Neural progenitor cell (in vitro differentiated cells): ENCODE measurements around the gene CRY2. TPM values are rescaled to one million over a fixed set of nuclear protein-coding genes. Genes with fewer than 3 reads are reported as not detected.

Experiments used
- DNase-seq: peaks from one replicate; pipeline ENCODE4 v3.0.0-alpha.2; 2016; ENCODE audit warnings: low spot score
- H2AFZ ChIP-seq: fragments of 200-600 bp; sonication (generic); replicated peaks from 2 replicates; pipeline ENCODE4 v1.6.1; 2016; ENCODE audit warnings: antibody characterized with exemption
- H3F3A ChIP-seq: fragments of 200-600 bp; sonication (generic); 2 replicates; pipeline ENCODE4 v1.6.1; 2016; ENCODE audit warnings: antibody characterized with exemption, low read depth
- H3K27ac ChIP-seq: fragments of 200-600 bp; sonication (generic); 2 replicates; pipeline ENCODE4 v1.5.1; 2016; ENCODE audit warnings: mild to moderate bottlenecking
- H3K27me3 ChIP-seq: fragments of 200-600 bp; sonication (generic); 2 replicates; pipeline ENCODE4 v1.6.1; 2016; ENCODE audit warnings: mild to moderate bottlenecking, moderate library complexity
- H3K36me3 ChIP-seq: fragments of 200-600 bp; sonication (generic); 2 replicates; pipeline ENCODE4 v1.5.1; 2016
- H3K4me1 ChIP-seq: fragments of 200-600 bp; sonication (generic); 2 replicates; pipeline ENCODE4 v1.6.1; 2016; ENCODE audit warnings: mixed run types
- H3K4me2 ChIP-seq: fragments of 200-600 bp; sonication (generic); 2 replicates; pipeline ENCODE4 v1.6.1; 2016
- H3K4me3 ChIP-seq: fragments of 200-600 bp; sonication (generic); 2 replicates; pipeline ENCODE4 v1.5.1; 2016
- H3K79me2 ChIP-seq: fragments of 200-600 bp; sonication (generic); 2 replicates; pipeline ENCODE4 v1.6.1; 2016; ENCODE audit warnings: low read depth
- H3K9ac ChIP-seq: fragments of 200-600 bp; sonication (generic); 2 replicates; pipeline ENCODE4 v1.6.1; 2016
- H3K9me3 ChIP-seq: fragments of 200-600 bp; sonication (generic); 2 replicates; pipeline ENCODE4 v1.5.1; 2016; ENCODE audit warnings: low read depth
- H4K20me1 ChIP-seq: fragments of 200-600 bp; sonication (generic); 2 replicates; pipeline ENCODE4 v1.6.1; 2016; ENCODE audit warnings: low read depth
- H3K27ac Mint-ChIP-seq: 3 replicates; pipeline ENCODE4 v1.8.0; 2021; ENCODE audit warnings: mixed read lengths
- H3K27me3 Mint-ChIP-seq: 2 replicates; pipeline ENCODE4 v1.8.0; 2022; ENCODE audit warnings: low read depth, mild to moderate bottlenecking, inconsistent platforms, moderate library complexity, mixed read lengths; ENCODE audit not compliant: insufficient read depth
- H3K36me3 Mint-ChIP-seq: 3 replicates; pipeline ENCODE4 v1.8.0; 2021; ENCODE audit warnings: mixed read lengths
- H3K4me1 Mint-ChIP-seq: 3 replicates; pipeline ENCODE4 v1.8.0; 2021; ENCODE audit warnings: mixed read lengths
- H3K4me3 Mint-ChIP-seq: 3 replicates; pipeline ENCODE4 v1.8.0; 2021; ENCODE audit warnings: mild to moderate bottlenecking, moderate library complexity, mixed read lengths
- H3K9me3 Mint-ChIP-seq: 3 replicates; pipeline ENCODE4 v1.8.0; 2020; ENCODE audit warnings: mixed read lengths
- EZH2 ChIP-seq: fragments of 200-600 bp; sonication (generic); IDR thresholded peaks from 2 replicates; pipeline ENCODE4 v1.6.1; 2017; ENCODE audit warnings: antibody characterized with exemption, mild to moderate bottlenecking, moderate library complexity
- EZH2phosphoT487 ChIP-seq: fragments of 200-600 bp; sonication (generic); IDR thresholded peaks from 2 replicates; pipeline ENCODE4 v1.6.1; 2017; ENCODE audit warnings: antibody characterized with exemption
- total RNA-seq: library from RNA; depleted of rRNA; stranded (reverse); fragments of >200 nt; gene quantifications from 2 replicates; pipeline ENCODE4 v1.2.3, GENCODE V29; 2015; ENCODE audit warnings: low replicate concordance
- TF ChIP-seq, protein P1 (sequence below): fragments of 200-600 bp; sonication (generic); IDR thresholded peaks from 2 replicates; pipeline ENCODE4 v1.5.1; 2017; ENCODE audit warnings: antibody characterized with exemption, mild to moderate bottlenecking

The CRY2 gene
- total RNA-seq, 1 donor from 2014 or later: 15.8 TPM

DNA sequence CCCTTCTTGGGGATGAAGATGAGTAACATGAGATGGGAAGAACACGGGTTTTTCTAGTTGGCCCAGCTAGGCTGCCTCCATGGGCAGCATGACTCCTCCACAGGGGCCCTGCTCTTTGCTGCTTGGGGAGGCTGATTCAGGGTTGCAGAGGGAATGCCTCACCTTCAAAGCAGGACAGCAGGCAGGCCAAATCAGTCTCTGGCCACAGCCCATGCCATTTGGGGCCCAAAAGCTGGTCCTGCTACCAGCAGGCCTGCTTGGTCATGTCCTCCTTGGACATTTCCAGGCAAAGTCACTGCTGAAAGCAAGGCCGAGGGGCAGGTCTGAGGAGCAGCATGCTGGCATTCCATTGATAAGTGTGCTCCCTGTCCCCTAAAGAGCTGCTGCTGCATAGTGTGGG, 24.4 kb downstream of the CRY2 start:
- no peaks in the 10 kb centered on the region for H3K79me2 ChIP-seq
- no peaks in the 10 kb centered on the region for H3K9me3 Mint-ChIP-seq
- H3K4me2 ChIP-seq: no peak overlapping the region
- peaks cover 6% of the 10 kb centered on the region for H3K27me3 Mint-ChIP-seq
- no peak overlapping the region for H3K4me3 ChIP-seq
- peaks cover 12% of the 10 kb centered on the region for H3K4me1 ChIP-seq
- H3F3A ChIP-seq: peaks cover 4% of the 10 kb centered on the region
- no peaks in the 10 kb centered on the region for H3K36me3 ChIP-seq
- no peaks in the 10 kb centered on the region for H3K9me3 ChIP-seq
- H3K27ac Mint-ChIP-seq: no peak overlapping the region
- H3K36me3 Mint-ChIP-seq: peaks cover 17% of the 10 kb centered on the region
- no peak overlapping the region for H3K27ac ChIP-seq
- no peak overlapping the region for H3K4me3 Mint-ChIP-seq
- H3K27me3 ChIP-seq: no peaks in the 10 kb centered on the region
- H4K20me1 ChIP-seq: no peaks in the 10 kb centered on the region
- no peak overlapping the region for H2AFZ ChIP-seq
- H3K9ac ChIP-seq: no peak overlapping the region
- H3K4me1 Mint-ChIP-seq: peaks cover 11% of the 10 kb centered on the region
- TF ChIP-seq, protein P1, sequence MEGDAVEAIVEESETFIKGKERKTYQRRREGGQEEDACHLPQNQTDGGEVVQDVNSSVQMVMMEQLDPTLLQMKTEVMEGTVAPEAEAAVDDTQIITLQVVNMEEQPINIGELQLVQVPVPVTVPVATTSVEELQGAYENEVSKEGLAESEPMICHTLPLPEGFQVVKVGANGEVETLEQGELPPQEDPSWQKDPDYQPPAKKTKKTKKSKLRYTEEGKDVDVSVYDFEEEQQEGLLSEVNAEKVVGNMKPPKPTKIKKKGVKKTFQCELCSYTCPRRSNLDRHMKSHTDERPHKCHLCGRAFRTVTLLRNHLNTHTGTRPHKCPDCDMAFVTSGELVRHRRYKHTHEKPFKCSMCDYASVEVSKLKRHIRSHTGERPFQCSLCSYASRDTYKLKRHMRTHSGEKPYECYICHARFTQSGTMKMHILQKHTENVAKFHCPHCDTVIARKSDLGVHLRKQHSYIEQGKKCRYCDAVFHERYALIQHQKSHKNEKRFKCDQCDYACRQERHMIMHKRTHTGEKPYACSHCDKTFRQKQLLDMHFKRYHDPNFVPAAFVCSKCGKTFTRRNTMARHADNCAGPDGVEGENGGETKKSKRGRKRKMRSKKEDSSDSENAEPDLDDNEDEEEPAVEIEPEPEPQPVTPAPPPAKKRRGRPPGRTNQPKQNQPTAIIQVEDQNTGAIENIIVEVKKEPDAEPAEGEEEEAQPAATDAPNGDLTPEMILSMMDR: no peak
- TF ChIP-seq EZH2phosphoT487: no peak
- TF ChIP-seq EZH2: no peak
- DNase-seq: no peak

DNA sequence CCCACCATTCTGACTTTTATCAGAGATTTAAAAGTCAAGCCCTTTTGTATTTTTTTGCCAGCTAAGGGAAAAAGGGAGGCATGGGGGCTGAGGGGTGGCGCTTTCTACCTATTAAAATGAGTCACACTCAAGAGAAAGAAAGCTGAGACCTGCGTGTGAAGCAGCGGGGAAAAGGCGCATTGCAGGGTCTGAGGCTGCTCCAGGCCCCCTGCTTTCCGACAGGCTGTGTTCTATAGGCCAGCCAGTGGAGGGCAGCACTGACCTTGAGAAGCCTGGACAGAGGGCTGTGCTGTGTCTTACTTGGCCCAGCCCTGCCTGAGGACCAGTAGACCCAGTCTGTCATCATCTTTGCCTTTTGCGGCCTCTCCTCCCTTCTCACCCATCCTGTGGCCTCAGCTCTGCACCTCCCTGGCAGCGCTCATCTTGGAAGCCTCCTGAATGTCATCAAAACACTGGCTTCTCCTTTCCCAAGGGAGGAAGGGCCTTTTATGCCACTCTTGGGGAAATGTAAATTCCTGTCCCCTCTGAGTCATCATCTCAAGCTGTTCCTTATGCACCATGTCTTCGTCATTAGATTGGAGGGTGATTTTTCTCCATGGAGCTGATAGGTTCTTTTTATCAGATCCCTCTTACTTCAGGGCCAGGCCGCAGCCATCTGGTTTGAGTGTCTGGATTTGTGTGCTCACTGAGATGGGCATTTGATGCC, 25.5 kb downstream of the CRY2 start:
- Histone ChIP-seq H2AFZ (no peak overlapping the region), H3K27ac (no peak overlapping the region), H3F3A (peaks cover 4% of the 10 kb centered on the region), H3K4me3 (no peak overlapping the region), H3K36me3 (no peaks in the 10 kb centered on the region), H3K9ac (no peak overlapping the region), H3K79me2 (no peaks in the 10 kb centered on the region), H4K20me1 (no peaks in the 10 kb centered on the region), H3K9me3 (no peaks in the 10 kb centered on the region), H3K27me3 (no peaks in the 10 kb centered on the region), H3K4me2 (no peak overlapping the region), H3K4me1 (peaks cover 20% of the 10 kb centered on the region)
- no peaks in the 10 kb centered on the region for H3K9me3 Mint-ChIP-seq
- H3K4me1 Mint-ChIP-seq: peaks cover 14% of the 10 kb centered on the region
- H3K27ac Mint-ChIP-seq: no peak overlapping the region
- peaks cover 17% of the 10 kb centered on the region for H3K36me3 Mint-ChIP-seq
- H3K27me3 Mint-ChIP-seq: peaks cover 4% of the 10 kb centered on the region
- H3K4me3 Mint-ChIP-seq: no peak overlapping the region
- TF ChIP-seq, protein P1: peak; percentile 82
- no peak for TF ChIP-seq EZH2phosphoT487
- peak; percentile 89 for DNase-seq

DNA sequence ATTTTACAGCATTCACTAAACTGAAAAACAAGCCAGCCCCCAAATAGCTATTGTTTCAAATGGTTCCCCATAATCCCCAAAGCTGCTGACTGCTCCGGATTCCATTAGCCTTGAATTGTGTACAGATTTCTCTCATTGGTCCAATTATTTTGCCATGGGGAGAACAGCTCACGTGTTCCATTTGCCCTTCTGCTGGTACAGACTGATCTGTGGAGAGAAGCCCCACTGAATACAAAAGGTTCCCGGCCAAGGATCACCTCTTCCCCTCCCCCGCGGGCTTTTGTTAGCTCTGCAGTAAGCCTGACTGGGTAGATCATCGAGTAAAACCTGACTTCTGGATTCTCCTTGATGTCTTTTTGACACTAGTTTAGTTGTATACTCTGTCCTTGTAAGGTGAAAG, 29.1 kb downstream of the CRY2 start:
- peak; percentile 77 for DNase-seq
- Histone ChIP-seq H2AFZ (no peak overlapping the region), H3K27me3 (no peaks in the 10 kb centered on the region), H3K4me1 (peaks cover 20% of the 10 kb centered on the region), H3K9me3 (no peaks in the 10 kb centered on the region), H3K4me2 (peak overlapping the region; percentile 38), H3K4me3 (no peak overlapping the region), H3K79me2 (no peaks in the 10 kb centered on the region), H3K9ac (no peak overlapping the region), H3F3A (peaks cover 4% of the 10 kb centered on the region), H4K20me1 (no peaks in the 10 kb centered on the region), H3K36me3 (no peaks in the 10 kb centered on the region), H3K27ac (no peak overlapping the region)
- no peaks in the 10 kb centered on the region for H3K27me3 Mint-ChIP-seq
- no peaks in the 10 kb centered on the region for H3K9me3 Mint-ChIP-seq
- H3K4me3 Mint-ChIP-seq: no peak overlapping the region
- TF ChIP-seq EZH2 (no peak), EZH2phosphoT487 (no peak)
- TF ChIP-seq, protein P1: no peak
- H3K27ac Mint-ChIP-seq: no peak overlapping the region
- peaks cover 14% of the 10 kb centered on the region for H3K4me1 Mint-ChIP-seq
- H3K36me3 Mint-ChIP-seq: peaks cover under 1% of the 10 kb centered on the region
